GM12892 (cell line): ENCODE results near the gene CD300C.

Source experiments
- POLR2A ChIP-seq: IDR thresholded peaks from 2 replicates; pipeline ENCODE4 v1.6.1; 2011; ENCODE audit warnings: low read depth, low read length, control low read depth
- TAF1 ChIP-seq: IDR thresholded peaks from 2 replicates; pipeline ENCODE4 v1.6.1; 2011; ENCODE audit warnings: low read depth, mild to moderate bottlenecking, control low read depth, low read length, borderline replicate concordance

- TF ChIP-seq POLR2A: no peak
- TF ChIP-seq TAF1: no peak
Observed at GRCh38 chr17:74579900-74580299, 34.0 kb upstream of the CD300C start.
